Dermis microvascular lymphatic vessel endothelial cell (primary cell): ENCODE data around the gene AUTS2. TPM values are rescaled to one million over a fixed set of nuclear protein-coding genes. Genes with fewer than 3 reads are reported as not detected.

Source experiments
- DNase-seq, 2 donors: peaks; one replicate each; pipeline versions ENCODE4 v3.0.0 to v3.0.0-alpha.2; 2010; ENCODE audit warnings: low read depth in 2 of 2
- total RNA-seq: library from RNA; depleted of rRNA; stranded (reverse); fragments of >200 nt; gene quantifications from 2 replicates; pipeline ENCODE4 v1.2.1, GENCODE V29; 2014

The AUTS2 gene
- total RNA-seq, 1 donor from 2014 or later = 0.51 TPM

DNA sequence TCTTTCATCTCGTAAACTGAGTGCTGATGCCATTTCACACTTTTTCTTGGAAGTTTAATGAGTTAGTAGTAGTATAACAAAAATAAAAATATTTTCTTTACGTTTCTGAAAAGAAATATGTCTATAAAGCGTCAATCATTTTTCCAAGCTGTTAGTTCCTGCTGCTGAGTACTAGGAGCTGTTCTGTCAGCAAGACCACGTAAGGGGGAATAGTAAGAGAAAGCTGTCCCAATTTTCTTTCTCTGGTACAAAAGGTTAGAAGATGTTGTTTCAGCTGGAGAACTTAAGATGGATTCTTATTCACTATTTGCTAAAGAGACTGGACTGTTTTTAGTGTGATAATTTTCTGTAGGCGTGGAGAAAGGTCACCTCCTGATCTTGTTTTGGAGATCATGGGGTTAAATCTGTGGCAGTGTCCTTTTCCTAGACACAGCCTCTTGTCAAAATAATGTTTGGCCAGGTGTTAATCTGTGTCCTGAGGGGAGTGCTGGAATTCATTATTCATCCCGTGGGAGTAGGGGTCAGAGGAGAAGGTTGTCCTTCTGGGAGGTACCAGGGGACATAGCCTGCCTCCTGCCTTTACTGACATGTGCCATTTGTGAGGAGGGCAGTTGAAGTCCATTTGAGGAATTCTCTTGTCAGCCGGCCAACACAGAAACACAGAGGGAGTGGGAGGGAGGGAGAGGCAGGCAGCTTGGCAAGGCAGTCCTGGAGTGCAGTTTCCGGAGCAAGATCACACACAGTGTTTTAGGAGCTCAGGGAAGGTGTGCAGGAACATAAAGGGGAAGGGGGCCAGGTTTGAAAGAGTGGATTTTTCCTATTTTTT is 368.7 kb downstream of the AUTS2 start:
- DNase-seq = no peak

DNA sequence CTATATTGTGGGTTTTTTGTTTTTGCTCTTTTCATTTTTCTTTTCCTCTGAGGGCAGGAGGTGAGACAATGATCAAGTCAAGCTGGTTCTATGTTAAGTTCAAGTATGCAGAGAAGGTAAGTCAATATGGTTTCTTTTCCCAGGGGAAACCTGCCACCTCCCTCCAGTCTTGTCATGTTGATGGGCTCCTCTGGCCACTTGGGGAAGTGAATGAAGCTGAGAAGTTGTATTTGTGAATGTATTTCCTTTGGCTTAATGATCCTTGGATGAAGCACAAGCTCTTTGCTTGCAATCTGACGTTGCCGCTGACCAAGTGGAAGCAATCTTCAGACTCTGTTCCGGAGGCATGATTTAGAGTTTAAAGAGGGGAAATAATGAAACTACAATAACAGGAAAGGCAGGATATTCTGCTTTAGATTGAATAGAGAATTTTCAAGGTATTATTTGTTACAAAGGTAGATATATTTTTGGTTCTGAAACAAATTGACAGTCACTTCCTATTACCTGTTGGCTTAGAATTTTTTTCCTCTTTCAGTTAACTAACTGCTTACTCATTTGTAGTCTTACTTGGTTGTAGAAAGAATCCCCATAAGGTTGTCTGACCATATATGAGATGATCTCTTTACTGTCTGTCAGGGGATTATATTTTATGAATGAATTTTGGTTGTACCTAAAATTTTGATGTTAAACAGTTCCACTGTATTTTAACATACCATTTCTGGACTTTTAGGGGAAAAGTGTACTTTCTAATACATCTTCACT is 369.6 kb downstream of the AUTS2 start:
- no peak for DNase-seq

DNA sequence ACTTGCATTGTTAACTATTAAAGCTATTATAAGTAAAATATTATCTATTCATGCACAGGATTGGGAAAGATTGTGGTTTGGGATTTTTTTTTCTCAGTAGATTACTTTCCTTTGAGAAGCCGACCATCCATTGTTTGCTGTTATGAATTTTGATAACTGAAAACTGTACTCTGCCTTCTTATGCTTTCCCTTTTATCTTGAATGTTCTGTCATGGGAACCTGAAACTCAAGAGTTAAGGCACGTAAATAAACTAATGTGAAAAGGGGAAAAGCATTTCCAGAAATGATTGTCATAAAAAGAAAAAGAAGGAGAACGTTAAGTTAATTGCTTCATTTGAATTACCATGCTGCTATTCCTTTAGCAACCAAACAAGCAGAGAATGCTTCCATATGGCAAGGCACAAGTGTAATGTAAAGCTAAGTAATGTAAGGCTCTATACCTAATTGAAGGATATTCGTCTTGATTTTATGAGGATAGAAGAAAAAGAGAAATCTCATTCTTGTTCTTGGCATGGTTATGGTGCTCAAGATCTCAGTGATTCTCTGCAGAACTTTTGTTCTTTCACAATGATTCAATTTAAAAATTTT is 370.8 kb downstream of the AUTS2 start:
- DNase-seq = no peak

DNA sequence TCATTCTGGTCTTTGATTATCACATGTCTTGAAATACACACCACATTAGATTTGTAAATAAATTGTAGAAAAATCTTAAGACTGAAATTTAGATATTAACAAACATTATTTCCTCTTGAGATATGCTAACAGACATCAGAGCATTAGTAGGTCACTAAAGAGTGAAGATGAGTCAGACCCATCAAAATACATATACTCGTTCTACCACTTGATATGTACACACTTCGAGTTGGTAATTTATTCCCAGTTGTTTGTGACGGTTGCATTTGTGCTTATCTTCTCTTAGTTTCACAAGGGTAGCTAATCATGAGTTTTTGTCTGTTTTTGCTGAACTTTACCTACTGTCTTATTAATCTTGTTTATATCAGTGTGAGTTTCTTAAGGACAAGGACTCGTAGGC is 383.4 kb downstream of the AUTS2 start:
- DNase-seq = no peak

DNA sequence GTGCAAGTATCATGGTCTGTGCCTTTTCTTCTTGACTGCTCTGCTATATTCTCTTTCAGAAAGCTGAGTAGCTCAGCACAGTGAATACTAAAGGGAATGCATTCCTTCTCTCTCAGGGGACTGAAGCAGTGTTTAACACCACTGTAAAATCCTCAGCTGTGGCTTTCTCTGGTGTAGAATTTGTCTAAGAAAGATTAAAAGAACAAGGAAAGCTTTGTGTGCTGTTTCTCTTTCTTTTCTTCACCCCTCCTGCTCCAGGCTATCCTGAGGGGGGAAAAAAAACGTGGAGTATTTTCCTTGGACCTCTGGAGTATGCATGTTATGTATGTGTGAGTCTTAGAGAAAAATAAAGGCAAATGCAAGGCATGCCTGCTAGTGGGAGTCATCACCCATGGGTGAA is 383.9 kb downstream of the AUTS2 start:
- DNase-seq = no peak

DNA sequence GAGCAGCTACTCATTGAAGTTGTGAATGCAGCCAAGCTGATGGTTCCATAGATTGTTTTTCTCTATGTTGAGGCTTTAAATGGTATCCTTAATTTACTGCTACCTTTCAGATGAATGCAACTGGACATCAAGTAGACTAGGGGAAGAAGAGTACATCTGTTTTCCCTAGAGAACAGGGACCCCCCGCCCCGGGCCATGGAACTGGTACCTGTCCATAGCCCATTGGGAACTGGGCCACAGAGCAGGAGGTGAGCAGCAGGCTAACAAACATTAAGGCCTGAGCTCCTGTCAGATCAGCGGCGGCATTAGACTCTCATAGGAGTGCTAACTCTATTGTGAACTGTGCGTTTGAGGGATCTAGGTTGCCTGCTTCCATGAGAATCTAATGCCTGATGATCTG is 391.3 kb downstream of the AUTS2 start:
- DNase-seq = no peak

DNA sequence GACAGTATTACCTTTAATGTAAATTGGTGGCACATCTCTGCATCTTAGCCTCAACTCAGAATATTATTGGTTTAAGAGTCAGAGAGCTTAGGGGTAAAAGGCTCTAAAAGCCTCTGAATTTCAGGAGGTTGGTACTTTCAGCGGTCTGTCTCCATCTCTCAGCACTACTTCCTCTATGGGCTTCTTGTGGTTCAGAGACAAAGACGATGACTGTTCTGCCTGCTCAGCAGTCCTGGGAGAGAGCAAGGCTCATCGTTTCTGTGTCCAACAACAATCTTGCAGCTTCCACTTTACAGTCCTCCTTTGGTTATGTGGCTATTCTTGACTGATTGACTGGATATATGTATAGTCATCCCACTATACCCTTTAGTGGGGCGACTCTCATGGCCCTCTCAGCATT is 394.7 kb downstream of the AUTS2 start:
- no peak for DNase-seq

DNA sequence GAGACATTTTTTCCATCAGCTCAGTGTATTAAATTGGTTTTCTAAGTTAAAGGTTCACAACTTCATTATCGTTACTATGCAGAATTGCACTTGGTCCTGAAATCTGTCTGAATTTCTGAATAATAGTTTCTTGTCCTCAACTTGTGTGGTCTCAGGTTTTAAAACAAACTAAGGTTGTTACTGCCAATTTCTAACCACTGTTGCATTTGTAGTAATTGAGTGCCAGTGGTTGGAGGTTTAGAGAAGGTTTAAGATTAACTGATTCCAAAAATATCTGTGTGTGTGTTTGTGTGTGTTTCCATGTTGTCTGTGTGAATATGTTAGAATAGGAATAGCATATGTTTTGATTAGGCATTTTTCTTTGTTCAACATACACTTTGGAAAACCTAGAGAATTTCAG is 395.9 kb downstream of the AUTS2 start:
- DNase-seq = no peak

DNA sequence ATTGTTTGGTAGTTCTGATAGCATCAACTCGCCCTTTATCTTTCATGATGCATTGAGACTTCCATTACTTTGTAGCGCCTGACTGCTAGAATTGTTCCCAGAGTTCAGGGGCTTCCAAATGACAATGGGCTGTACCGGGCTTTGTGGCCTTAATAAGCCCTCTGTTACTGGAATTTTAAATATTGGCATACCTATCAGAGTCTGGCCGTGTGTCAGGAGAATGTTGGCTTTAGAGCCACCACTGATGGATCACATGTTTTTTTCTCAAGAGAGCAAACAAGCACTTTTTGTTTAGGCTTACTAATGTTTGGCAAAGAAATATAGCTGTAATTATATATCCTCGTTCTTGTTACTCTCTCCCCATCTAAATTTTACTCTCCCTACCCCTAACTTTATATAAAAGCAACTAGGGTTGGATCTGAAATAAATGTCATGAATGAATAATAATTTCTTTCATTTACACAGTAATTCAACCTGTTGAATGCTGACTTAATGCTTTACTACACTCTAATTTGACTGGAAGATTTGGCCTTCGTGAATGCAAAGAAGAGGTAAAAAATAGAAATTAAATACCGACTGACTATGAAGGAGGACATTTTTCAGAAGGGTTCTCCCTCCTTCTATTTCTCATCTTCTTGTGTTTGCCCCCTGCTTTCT is 396.7 kb downstream of the AUTS2 start:
- no peak for DNase-seq

DNA sequence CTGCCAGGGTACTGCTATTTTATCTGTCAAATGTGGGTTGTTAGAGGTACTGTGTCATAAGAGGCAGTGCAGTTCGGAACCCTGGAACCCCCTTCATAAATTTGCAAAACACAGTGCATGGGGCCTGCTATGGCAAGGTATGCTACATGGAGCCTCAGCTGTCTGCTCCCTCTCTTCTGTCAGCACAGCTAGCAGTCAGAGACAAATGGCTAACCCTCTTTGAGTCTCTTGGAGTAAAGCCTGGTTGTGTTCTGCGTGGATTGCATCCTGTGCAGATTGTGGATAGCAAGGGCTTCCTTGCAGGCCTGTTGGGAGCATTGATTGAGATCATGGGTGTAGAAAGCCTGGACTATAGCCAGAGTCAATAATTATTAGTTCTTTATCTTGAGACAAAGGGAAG is 397.8 kb downstream of the AUTS2 start:
- no peak for DNase-seq

DNA sequence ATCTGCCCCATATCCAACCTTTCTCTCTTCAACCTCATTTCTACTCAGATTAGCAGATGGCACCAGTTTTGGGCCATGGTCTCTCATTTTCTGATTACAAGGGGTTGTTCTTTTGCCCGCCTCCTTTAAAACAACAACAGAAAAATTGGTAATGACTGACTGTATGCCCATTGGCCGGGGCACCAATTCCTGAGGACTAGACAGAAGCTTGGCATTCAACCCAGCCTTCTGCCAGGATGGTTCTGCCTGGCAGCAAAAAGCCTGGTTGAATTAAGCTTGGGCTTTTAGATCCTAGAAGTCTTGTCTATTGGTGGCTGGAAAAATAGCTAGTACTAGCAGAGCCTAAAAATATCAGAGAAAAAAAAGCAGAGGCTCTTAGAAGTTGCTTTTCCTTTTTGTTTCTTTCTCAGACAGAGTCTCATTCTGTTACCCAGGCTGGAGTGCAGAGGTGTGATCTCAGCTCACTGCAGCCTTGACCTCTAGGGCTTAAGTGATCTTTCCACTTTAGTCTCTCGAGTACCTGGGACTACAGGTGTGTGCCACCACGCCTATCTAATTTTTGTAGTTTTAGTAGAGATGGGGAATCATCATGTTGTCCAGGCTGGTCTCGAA is 402.6 kb downstream of the AUTS2 start:
- no peak for DNase-seq

DNA sequence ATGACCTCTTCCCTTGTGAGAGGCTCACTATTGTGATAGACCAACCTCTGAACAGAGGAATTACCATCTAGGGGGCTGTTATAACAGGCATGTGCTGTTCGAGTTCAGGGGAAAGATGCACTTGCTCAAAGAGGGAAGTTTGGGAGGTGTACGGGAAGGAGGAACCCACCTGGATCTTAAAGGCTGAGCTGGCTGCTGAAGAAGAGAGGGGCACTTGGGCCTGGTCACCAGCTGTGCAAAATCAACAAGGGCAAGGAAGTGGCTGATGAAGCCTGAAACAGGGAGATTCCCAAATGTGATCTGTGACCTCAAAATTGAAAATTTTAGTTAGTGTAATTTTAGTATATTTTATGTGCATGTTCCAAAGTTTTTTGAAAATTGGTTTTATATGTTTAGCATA is 407.2 kb downstream of the AUTS2 start:
- DNase-seq = no peak

DNA sequence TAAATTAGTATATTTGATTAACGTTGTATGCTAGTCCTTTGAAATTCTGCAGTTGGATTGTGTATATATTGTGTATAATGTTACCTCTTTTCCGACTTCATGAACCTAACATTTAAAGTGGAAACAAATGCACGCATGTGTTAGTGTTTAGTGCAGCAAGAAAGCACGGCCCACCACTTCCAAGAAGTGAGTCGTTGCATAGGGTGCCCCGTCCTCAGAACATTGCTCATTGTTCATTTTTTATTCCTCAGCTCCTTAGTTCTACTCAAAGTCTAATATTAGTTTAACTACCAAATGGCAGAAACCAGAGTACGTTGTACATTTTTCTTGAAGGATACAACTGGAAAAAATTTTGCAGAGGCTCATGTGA is 407.6 kb downstream of the AUTS2 start:
- DNase-seq = no peak

DNA sequence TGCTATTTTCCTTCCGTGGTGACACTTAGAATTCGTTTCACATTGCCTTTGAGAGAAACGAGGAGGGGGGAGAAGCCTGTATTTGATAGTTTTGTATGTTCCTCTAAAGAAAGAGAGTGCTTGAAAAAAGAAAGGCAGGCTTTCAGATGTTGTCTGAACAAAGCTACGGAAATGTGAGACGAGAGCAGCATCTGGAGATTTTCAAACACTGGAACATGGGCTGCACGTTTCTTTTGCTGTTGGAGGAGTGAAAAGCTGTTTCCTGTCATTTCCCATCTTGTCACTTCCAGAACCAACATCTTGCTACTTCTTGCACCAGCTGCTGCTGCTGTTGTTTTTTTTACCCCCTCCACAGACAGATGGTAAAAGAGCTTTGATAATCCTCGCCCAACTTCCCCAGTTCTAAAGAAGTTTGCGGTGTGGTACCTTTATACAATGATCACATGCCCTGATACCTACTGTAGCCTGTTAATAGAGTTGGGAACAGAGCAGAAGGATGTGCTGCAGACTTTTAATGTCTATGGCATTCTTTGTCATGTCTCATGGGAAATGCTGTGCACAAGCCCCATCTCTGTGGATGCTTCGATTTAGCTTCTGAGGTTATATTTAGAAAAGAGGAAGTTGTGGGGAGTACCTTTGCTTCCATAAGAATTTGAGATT is 408.1 kb downstream of the AUTS2 start:
- DNase-seq = no peak

DNA sequence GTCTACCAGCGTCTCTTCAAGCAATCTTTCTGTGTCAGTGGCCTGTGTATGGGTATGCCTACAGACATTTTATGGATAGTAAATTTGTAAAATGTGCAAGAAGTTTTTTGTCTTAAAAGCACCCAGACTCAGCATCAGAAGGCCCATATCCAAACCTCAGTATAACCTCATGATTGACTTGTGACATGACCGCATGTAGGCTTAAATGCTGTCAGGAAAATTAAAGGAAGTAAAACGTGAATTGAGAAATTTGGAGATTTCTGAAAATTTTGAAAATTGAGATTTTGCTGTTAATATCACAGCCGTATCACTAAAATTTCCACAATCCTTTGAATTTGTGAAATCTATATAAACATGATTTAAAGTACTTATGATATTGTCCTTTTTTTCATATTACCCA is 410.2 kb downstream of the AUTS2 start:
- no peak for DNase-seq

DNA sequence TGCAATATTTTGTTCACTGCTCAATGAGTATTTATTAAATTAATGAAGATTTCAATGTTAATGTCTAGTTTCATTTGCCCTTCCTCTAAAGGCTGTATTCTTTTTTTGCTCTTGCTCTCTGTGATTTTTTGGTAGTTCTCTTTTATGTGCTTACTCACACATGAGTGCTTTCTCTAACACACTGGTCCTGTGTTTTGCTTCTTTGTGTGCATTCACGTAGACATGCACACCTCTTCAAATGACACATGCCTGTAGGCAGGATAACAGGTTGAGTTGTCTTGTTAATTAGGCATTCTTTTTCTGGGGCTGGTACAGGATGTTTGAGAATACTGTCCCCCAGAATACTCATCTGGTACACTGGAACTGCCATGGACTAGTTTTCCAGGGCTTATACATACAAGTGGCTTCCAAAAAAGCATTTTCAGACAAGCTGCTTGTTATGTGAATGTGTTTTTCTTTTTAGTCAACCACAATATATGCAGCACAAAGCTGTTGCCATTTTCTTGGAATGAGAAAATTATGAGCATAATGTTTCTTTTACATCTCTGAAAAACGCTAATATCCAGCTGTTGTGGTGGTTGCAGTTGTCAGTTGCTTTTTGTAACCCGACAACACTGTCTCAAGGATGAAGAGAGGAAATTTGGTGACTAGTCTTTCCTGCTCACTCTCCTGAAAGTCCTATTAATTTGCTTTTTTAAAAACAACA is 416.4 kb downstream of the AUTS2 start:
- no peak for DNase-seq

DNA sequence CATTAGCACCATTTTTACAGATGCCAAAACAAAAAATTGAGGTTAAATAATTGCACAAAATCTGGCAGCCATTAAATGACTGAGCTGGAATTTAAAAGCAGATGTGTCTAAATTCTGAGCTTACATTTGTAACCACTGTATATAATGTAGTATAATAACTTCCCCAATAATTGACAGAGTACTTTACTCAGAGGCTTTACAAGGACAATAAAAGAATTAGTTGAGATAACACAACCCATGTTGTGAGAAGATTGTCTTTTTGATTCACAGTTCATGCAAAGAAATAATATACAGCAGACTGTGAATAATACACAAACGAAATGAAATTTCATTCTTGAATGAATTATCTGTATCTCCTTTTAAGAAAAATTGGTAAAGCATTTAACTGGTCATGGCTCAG is 417.1 kb downstream of the AUTS2 start:
- DNase-seq = no peak

DNA sequence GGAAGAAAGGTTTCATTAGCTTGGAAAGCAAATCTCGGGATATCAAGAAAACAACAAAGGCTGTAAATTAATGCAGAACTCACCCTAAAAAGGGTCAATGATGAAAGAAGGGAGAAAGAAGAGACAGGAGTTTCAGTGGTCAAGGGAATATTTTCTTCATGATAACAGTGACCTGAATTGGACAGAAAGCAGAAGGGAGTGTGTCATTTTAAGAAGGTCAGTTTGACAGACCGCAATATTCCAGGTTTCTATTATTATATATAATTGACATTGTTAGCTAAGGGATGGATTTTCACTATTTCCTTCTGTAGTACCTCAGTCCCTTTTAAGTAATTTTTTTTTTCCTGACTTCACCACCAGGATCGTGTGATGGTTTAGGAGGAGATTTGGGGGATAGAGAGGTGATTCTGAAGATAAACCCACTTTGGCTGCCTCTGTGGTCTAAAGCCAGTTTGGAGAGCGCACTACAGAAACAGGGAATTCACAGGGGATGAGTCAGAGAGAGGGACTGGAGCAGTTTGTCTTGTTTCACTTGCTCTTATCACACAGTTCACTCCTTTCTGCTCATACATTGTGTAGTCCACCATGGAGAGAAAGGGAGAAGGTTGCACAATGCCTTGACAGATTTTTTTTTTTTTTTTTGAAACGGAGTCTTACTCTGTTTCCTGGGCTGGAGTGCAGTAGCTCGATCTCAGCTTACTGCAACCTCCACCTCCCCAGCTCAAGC is 417.9 kb downstream of the AUTS2 start:
- DNase-seq = no peak

DNA sequence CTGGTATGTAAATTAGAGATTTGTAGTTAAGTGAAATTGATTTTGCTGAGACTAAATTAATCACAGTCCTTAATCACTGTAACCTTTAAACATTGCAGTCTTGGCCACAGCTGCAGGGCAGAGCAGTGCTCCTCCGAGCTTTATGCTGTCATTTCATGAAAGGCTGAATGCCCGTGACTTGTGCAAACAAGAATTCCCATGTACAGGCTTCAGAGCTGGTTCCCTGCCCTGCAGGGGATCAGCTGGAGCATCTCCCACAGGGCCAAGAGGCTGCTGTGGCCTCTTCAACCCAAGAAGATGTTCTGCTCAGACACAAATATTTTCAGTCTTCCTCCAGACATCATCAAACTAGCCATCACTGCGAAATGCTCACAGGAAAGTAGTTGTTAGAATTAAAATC is 419.1 kb downstream of the AUTS2 start:
- DNase-seq = no peak

DNA sequence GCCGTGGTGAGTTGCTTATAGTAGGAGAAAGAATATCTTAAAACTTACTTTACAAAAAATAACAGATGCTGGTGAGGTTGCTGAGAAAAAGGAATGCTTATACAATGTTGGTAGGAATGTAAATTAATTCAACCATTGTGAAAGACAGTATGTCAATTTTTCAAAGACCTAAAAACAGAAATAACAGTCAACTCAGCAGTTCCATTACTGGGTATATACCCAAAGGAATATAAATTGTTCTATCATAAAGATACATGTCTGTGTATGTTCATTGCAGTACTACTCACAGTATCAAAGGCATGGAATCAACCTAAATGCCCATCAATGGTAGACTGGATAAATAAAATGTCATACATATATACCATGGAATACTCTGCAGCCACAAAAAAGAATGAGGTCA is 420.4 kb downstream of the AUTS2 start:
- DNase-seq = no peak
